Activated T-cell treated with anti-CD3 and anti-CD28 coated beads, Interleukin-2, amount 50 U/mL, for 4 hours (primary cell): ENCODE measurements around the gene CELF2. TPM values are rescaled to one million over a fixed set of nuclear protein-coding genes. Genes with fewer than 3 reads are reported as not detected.

Experiments used
- ATAC-seq, 2 donors: fragments of 200-7000 bp; cut with Tn5 transposase; one replicate each; pipeline ENCODE4 v1.10.0; 2021
- DNase-seq: peaks from one replicate; pipeline ENCODE4 v3.0.0-alpha.2; 2020
- H3K27me3 Mint-ChIP-seq: one replicate; pipeline ENCODE4 v1.8.0; 2021; ENCODE audit warnings: low read depth, mixed read lengths
- H3K36me3 Mint-ChIP-seq: one replicate; pipeline ENCODE4 v1.8.0; 2022; ENCODE audit warnings: mixed read lengths; ENCODE audit not compliant: insufficient read depth
- H3K4me1 Mint-ChIP-seq: one replicate; pipeline ENCODE4 v1.8.0; 2021; ENCODE audit warnings: low read depth, mixed read lengths
- H3K4me3 Mint-ChIP-seq: one replicate; pipeline ENCODE4 v1.8.0; 2021; ENCODE audit warnings: mild to moderate bottlenecking, moderate library complexity, mixed read lengths
- H3K9me3 Mint-ChIP-seq: one replicate; pipeline ENCODE4 v1.8.0; 2021; ENCODE audit warnings: mixed read lengths
- total RNA-seq, 3 donors: library from RNA; stranded (reverse); gene quantifications; one replicate each; pipeline ENCODE4 v1.2.1, GENCODE V29; 2021

The CELF2 gene
- total RNA-seq, 3 donors from 2014 or later = 112 to 121 (median 113) TPM

GRCh38 chr10:11144626-11145494, 127.2 kb downstream of the CELF2 start:
- no peaks in the 10 kb centered on the region for H3K36me3 Mint-ChIP-seq
- no peak for DNase-seq
- peak overlapping the region; percentile 80 for H3K4me3 Mint-ChIP-seq
- no peaks in the 10 kb centered on the region for H3K9me3 Mint-ChIP-seq
- no peaks in the 10 kb centered on the region for H3K27me3 Mint-ChIP-seq
- H3K4me1 Mint-ChIP-seq = peaks cover 91% of the 10 kb centered on the region
- ATAC-seq = peak; percentile 1 to 5

- ATAC-seq = peak; percentile 61 to 63
- Mint-ChIP-seq H3K27me3 (no peaks in the 10 kb centered on the region), H3K9me3 (no peaks in the 10 kb centered on the region), H3K4me3 (peak overlapping the region; percentile 80), H3K36me3 (no peaks in the 10 kb centered on the region), H3K4me1 (peaks cover 92% of the 10 kb centered on the region)
- DNase-seq = no peak
These were observed 127.8 kb downstream of the CELF2 start for GRCh38 chr10:11145495-11145855.

- peak overlapping the region; percentile 60 for H3K4me3 Mint-ChIP-seq
- H3K9me3 Mint-ChIP-seq = no peaks in the 10 kb centered on the region
- H3K4me1 Mint-ChIP-seq = peaks cover 95% of the 10 kb centered on the region
- DNase-seq (no peak), ATAC-seq (no peak)
- H3K36me3 Mint-ChIP-seq = no peaks in the 10 kb centered on the region
- H3K27me3 Mint-ChIP-seq = no peaks in the 10 kb centered on the region
These were observed 128.9 kb downstream of the CELF2 start for GRCh38 chr10:11146402-11147171.

GRCh38 chr10:11147722-11148121, 130.1 kb downstream of the CELF2 start:
- peaks cover 97% of the 10 kb centered on the region for H3K4me1 Mint-ChIP-seq
- H3K4me3 Mint-ChIP-seq = peak overlapping the region; percentile 60
- DNase-seq (no peak), ATAC-seq (no peak)
- no peaks in the 10 kb centered on the region for H3K36me3 Mint-ChIP-seq
- H3K9me3 Mint-ChIP-seq = no peaks in the 10 kb centered on the region
- no peaks in the 10 kb centered on the region for H3K27me3 Mint-ChIP-seq

GRCh38 chr10:11148142-11149028, 130.7 kb downstream of the CELF2 start:
- Mint-ChIP-seq H3K36me3 (no peaks in the 10 kb centered on the region), H3K27me3 (no peaks in the 10 kb centered on the region), H3K9me3 (no peaks in the 10 kb centered on the region), H3K4me1 (peaks cover 96% of the 10 kb centered on the region), H3K4me3 (peak overlapping the region; percentile 78)
- DNase-seq = no peak
- ATAC-seq = no peak

- ATAC-seq (peak in 1 of 2 donors; percentile 2), DNase-seq (no peak)
- Mint-ChIP-seq H3K36me3 (no peaks in the 10 kb centered on the region), H3K27me3 (no peaks in the 10 kb centered on the region), H3K9me3 (no peaks in the 10 kb centered on the region), H3K4me1 (peaks cover 98% of the 10 kb centered on the region), H3K4me3 (peak overlapping the region; percentile 78)
These were observed 132.1 kb downstream of the CELF2 start for GRCh38 chr10:11149807-11150141.

GRCh38 chr10:11150231-11150731, 132.6 kb downstream of the CELF2 start:
- peaks cover 98% of the 10 kb centered on the region for H3K4me1 Mint-ChIP-seq
- H3K9me3 Mint-ChIP-seq = no peaks in the 10 kb centered on the region
- H3K4me3 Mint-ChIP-seq = peak overlapping the region; percentile 78
- DNase-seq (no peak), ATAC-seq (peak; percentile 12 to 29)
- no peaks in the 10 kb centered on the region for H3K36me3 Mint-ChIP-seq
- no peaks in the 10 kb centered on the region for H3K27me3 Mint-ChIP-seq

GRCh38 chr10:11150879-11151415, 133.3 kb downstream of the CELF2 start:
- Mint-ChIP-seq H3K9me3 (no peaks in the 10 kb centered on the region), H3K4me3 (peak overlapping the region; percentile 78), H3K36me3 (no peaks in the 10 kb centered on the region), H3K4me1 (peaks cover 97% of the 10 kb centered on the region), H3K27me3 (no peaks in the 10 kb centered on the region)
- ATAC-seq = no peak
- no peak for DNase-seq

GRCh38 chr10:11152801-11153200, 135.1 kb downstream of the CELF2 start:
- ATAC-seq (no peak), DNase-seq (no peak)
- H3K4me1 Mint-ChIP-seq = peaks cover 97% of the 10 kb centered on the region
- no peaks in the 10 kb centered on the region for H3K9me3 Mint-ChIP-seq
- no peak overlapping the region for H3K4me3 Mint-ChIP-seq
- H3K27me3 Mint-ChIP-seq = no peaks in the 10 kb centered on the region
- no peaks in the 10 kb centered on the region for H3K36me3 Mint-ChIP-seq

- Mint-ChIP-seq H3K36me3 (no peaks in the 10 kb centered on the region), H3K27me3 (no peaks in the 10 kb centered on the region)
- ATAC-seq = no peak
These were observed 135.6 kb downstream of the CELF2 start for GRCh38 chr10:11153245-11153644.

GRCh38 chr10:11153766-11154165, 136.1 kb downstream of the CELF2 start:
- Mint-ChIP-seq H3K4me3 (no peak overlapping the region), H3K9me3 (no peaks in the 10 kb centered on the region), H3K27me3 (no peaks in the 10 kb centered on the region), H3K36me3 (no peaks in the 10 kb centered on the region), H3K4me1 (peaks cover 97% of the 10 kb centered on the region)
- DNase-seq (no peak), ATAC-seq (no peak)

More at GRCh38 chr10:11153245-11153644, 135.6 kb downstream of the CELF2 start:
- H3K4me1 Mint-ChIP-seq = peaks cover 97% of the 10 kb centered on the region
- no peak overlapping the region for H3K4me3 Mint-ChIP-seq
- H3K9me3 Mint-ChIP-seq = no peaks in the 10 kb centered on the region
- DNase-seq = no peak

- Mint-ChIP-seq H3K9me3 (no peaks in the 10 kb centered on the region), H3K4me1 (peaks cover 94% of the 10 kb centered on the region), H3K36me3 (no peaks in the 10 kb centered on the region), H3K27me3 (no peaks in the 10 kb centered on the region), H3K4me3 (no peak overlapping the region)
- ATAC-seq = no peak
- no peak for DNase-seq
These were observed 136.7 kb downstream of the CELF2 start for GRCh38 chr10:11154333-11154732.

- no peak overlapping the region for H3K4me3 Mint-ChIP-seq
- ATAC-seq = no peak
These were observed 137.3 kb downstream of the CELF2 start for GRCh38 chr10:11154849-11155498.

More at GRCh38 chr10:11154849-11155498, 137.3 kb downstream of the CELF2 start:
- no peaks in the 10 kb centered on the region for H3K9me3 Mint-ChIP-seq
- no peak for DNase-seq
- peaks cover 94% of the 10 kb centered on the region for H3K4me1 Mint-ChIP-seq
- no peaks in the 10 kb centered on the region for H3K36me3 Mint-ChIP-seq
- no peaks in the 10 kb centered on the region for H3K27me3 Mint-ChIP-seq
